Stimulated activated naive CD8-positive, alpha-beta T cell treated with anti-CD3 and anti-CD28 coated beads, Interleukin-15, amount 100 ng/mL, for 72 hours (primary cell): ENCODE results near the gene TBX5.

Experiments
- ATAC-seq: fragments of 150-1000 bp; cut with Tn5 transposase; 2 replicates; pipeline ENCODE4 v1.10.0; 2021; ENCODE audit warnings: mild to moderate bottlenecking, moderate library complexity
- DNase-seq, 2 donors: peaks; one replicate each; pipeline ENCODE4 v3.0.0; 2021 to 2022
- H3K27ac Mint-ChIP-seq, 2 donors: one replicate each; pipeline ENCODE4 v1.8.0; 2022; ENCODE audit warnings: mild to moderate bottlenecking in 2 of 2, mixed read lengths in 2 of 2, moderate library complexity in 2 of 2
- H3K27me3 Mint-ChIP-seq: one replicate; pipeline ENCODE4 v1.8.0; 2022; ENCODE audit warnings: mixed read lengths
- H3K4me1 Mint-ChIP-seq: one replicate; pipeline ENCODE4 v1.8.0; 2022; ENCODE audit warnings: mild to moderate bottlenecking, mixed read lengths
- H3K4me3 Mint-ChIP-seq, 2 donors: one replicate each; pipeline ENCODE4 v1.8.0; 2022; ENCODE audit warnings: mild to moderate bottlenecking in 2 of 2, mixed read lengths in 2 of 2, moderate library complexity in 1 of 2
- H3K9me3 Mint-ChIP-seq, 2 donors: one replicate each; pipeline ENCODE4 v1.8.0; 2022; ENCODE audit warnings: mixed read lengths in 2 of 2

The TBX5 gene

GRCh38 chr12:114405519-114406271 lies at the start of gene TBX5:
Gene TBX5 (minus strand): TSS chr12:114406144. CDS start chr12:114403898, 2,246 bp downstream.
- no peaks in the 10 kb centered on the region for H3K9me3 Mint-ChIP-seq
- H3K27ac Mint-ChIP-seq, result no peak within 1 kb of the TSS
- H3K4me3 Mint-ChIP-seq, result peak within 1 kb of the TSS in 1 of 2 donors; percentile 19
- peaks cover 100% of the 10 kb centered on the region for H3K27me3 Mint-ChIP-seq
- no peak for ATAC-seq
- no peak for DNase-seq
- H3K4me1 Mint-ChIP-seq, result peaks cover 32% of the 10 kb centered on the region

GRCh38 chr12:114451657-114452056 lies 45.7 kb upstream of the TBX5 start:
- ATAC-seq, result no peak
- Mint-ChIP-seq H3K4me3 (no peak overlapping the region), H3K4me1 (no peaks in the 10 kb centered on the region), H3K27me3 (peaks cover 81% of the 10 kb centered on the region), H3K9me3 (no peaks in the 10 kb centered on the region), H3K27ac (no peak overlapping the region)
- no peak for DNase-seq

- ATAC-seq, result no peak
- Mint-ChIP-seq H3K4me1 (no peaks in the 10 kb centered on the region), H3K27ac (no peak overlapping the region), H3K27me3 (peaks cover 88% of the 10 kb centered on the region), H3K9me3 (no peaks in the 10 kb centered on the region), H3K4me3 (no peak overlapping the region)
- no peak for DNase-seq
Observed at GRCh38 chr12:114450515-114451300, 44.8 kb upstream of the TBX5 start.

GRCh38 chr12:114450019-114450418 lies 44.1 kb upstream of the TBX5 start:
- ATAC-seq (no peak), DNase-seq (no peak)
- H3K9me3 Mint-ChIP-seq, result no peaks in the 10 kb centered on the region
- H3K4me3 Mint-ChIP-seq, result no peak overlapping the region
- H3K27ac Mint-ChIP-seq, result no peak overlapping the region
- H3K27me3 Mint-ChIP-seq, result peaks cover 92% of the 10 kb centered on the region
- peaks cover 2% of the 10 kb centered on the region for H3K4me1 Mint-ChIP-seq

- ATAC-seq, result no peak
- DNase-seq, result no peak
- no peak overlapping the region for H3K4me3 Mint-ChIP-seq
Observed at GRCh38 chr12:114448618-114448933, 42.6 kb upstream of the TBX5 start.

GRCh38 chr12:114447799-114448617 lies 42.1 kb upstream of the TBX5 start:
- ATAC-seq, result no peak
- peak overlapping the region in 1 of 2 donors; percentile 78 for H3K27ac Mint-ChIP-seq
- peaks cover 99% of the 10 kb centered on the region for H3K27me3 Mint-ChIP-seq

More at GRCh38 chr12:114448618-114448933, 42.6 kb upstream of the TBX5 start:
- Mint-ChIP-seq H3K27ac (no peak overlapping the region), H3K27me3 (peaks cover 96% of the 10 kb centered on the region), H3K9me3 (no peaks in the 10 kb centered on the region), H3K4me1 (peaks cover 6% of the 10 kb centered on the region)

GRCh38 chr12:114447274-114447716 lies 41.4 kb upstream of the TBX5 start:
- no peak overlapping the region for H3K4me3 Mint-ChIP-seq
- peaks cover 6% of the 10 kb centered on the region for H3K4me1 Mint-ChIP-seq
- DNase-seq (no peak), ATAC-seq (no peak)
- H3K27ac Mint-ChIP-seq, result no peak overlapping the region
- H3K9me3 Mint-ChIP-seq, result no peaks in the 10 kb centered on the region
- H3K27me3 Mint-ChIP-seq, result peaks cover 100% of the 10 kb centered on the region

More at GRCh38 chr12:114447799-114448617, 42.1 kb upstream of the TBX5 start:
- DNase-seq, result no peak
- Mint-ChIP-seq H3K9me3 (no peaks in the 10 kb centered on the region), H3K4me1 (peaks cover 6% of the 10 kb centered on the region), H3K4me3 (no peak overlapping the region)

- no peak overlapping the region for H3K27ac Mint-ChIP-seq
- ATAC-seq, result no peak
- no peak overlapping the region for H3K4me3 Mint-ChIP-seq
- peaks cover 6% of the 10 kb centered on the region for H3K4me1 Mint-ChIP-seq
- DNase-seq, result no peak
- peaks cover 100% of the 10 kb centered on the region for H3K27me3 Mint-ChIP-seq
- no peaks in the 10 kb centered on the region for H3K9me3 Mint-ChIP-seq
Observed at GRCh38 chr12:114445401-114446323, 39.7 kb upstream of the TBX5 start.

- Mint-ChIP-seq H3K27me3 (peaks cover 100% of the 10 kb centered on the region), H3K9me3 (no peaks in the 10 kb centered on the region), H3K4me3 (no peak overlapping the region), H3K4me1 (peaks cover 13% of the 10 kb centered on the region), H3K27ac (no peak overlapping the region)
- ATAC-seq (no peak), DNase-seq (no peak)
Observed at GRCh38 chr12:114444422-114445279, 38.7 kb upstream of the TBX5 start.

GRCh38 chr12:114443607-114444421 lies 37.9 kb upstream of the TBX5 start:
- Mint-ChIP-seq H3K27ac (no peak overlapping the region), H3K27me3 (peaks cover 100% of the 10 kb centered on the region), H3K4me3 (no peak overlapping the region), H3K4me1 (peaks cover 13% of the 10 kb centered on the region), H3K9me3 (no peaks in the 10 kb centered on the region)
- ATAC-seq (no peak), DNase-seq (no peak)

- Mint-ChIP-seq H3K27ac (no peak overlapping the region), H3K27me3 (peaks cover 100% of the 10 kb centered on the region), H3K4me3 (no peak overlapping the region), H3K4me1 (peaks cover 13% of the 10 kb centered on the region), H3K9me3 (no peaks in the 10 kb centered on the region)
- no peak for ATAC-seq
- no peak for DNase-seq
Observed at GRCh38 chr12:114442578-114442977, 36.6 kb upstream of the TBX5 start.

GRCh38 chr12:114441545-114441944 lies 35.6 kb upstream of the TBX5 start:
- peaks cover 13% of the 10 kb centered on the region for H3K4me1 Mint-ChIP-seq
- no peak overlapping the region for H3K27ac Mint-ChIP-seq
- no peak for DNase-seq
- peaks cover 0 to 2% of the 10 kb centered on the region in 2 donors for H3K9me3 Mint-ChIP-seq
- ATAC-seq, result no peak
- H3K27me3 Mint-ChIP-seq, result peaks cover 99% of the 10 kb centered on the region
- no peak overlapping the region for H3K4me3 Mint-ChIP-seq

GRCh38 chr12:114441039-114441383 lies 35.1 kb upstream of the TBX5 start:
- H3K9me3 Mint-ChIP-seq, result peaks cover 0 to 5% of the 10 kb centered on the region in 2 donors
- ATAC-seq (no peak), DNase-seq (no peak)
- H3K27me3 Mint-ChIP-seq, result peaks cover 99% of the 10 kb centered on the region
- H3K4me1 Mint-ChIP-seq, result peaks cover 13% of the 10 kb centered on the region
- no peak overlapping the region for H3K27ac Mint-ChIP-seq
- H3K4me3 Mint-ChIP-seq, result no peak overlapping the region
